ENCODE measurements around the gene HDAC6.
A peak's percentile ranks its signal among the peaks of the same experiment; 100 is the strongest.
"Not testable (repeated sequence)": the region's sequence is repeated elsewhere in the genome, so short reads cannot be mapped to it uniquely, and the experiment has no call there.

The HDAC6 gene

GRCh38 chrX:48790477-48790876 is 11.4 kb upstream of the HDAC6 start:
- DNase-seq, result no peak

- DNase-seq, result no peak
These were observed 10.6 kb upstream of the HDAC6 start for GRCh38 chrX:48791063-48791820.

- DNase-seq, result no peak
These were observed 9.6 kb upstream of the HDAC6 start for GRCh38 chrX:48792219-48792618.

GRCh38 chrX:48793935-48794334 is 7.9 kb upstream of the HDAC6 start:
- no peak for DNase-seq

GRCh38 chrX:48794340-48794910 is 7.4 kb upstream of the HDAC6 start:
- no peak for DNase-seq

- no peak for DNase-seq
These were observed 6.9 kb upstream of the HDAC6 start for GRCh38 chrX:48794911-48795515.

GRCh38 chrX:48798318-48798717 is 3.5 kb upstream of the HDAC6 start:
- DNase-seq, result no peak

- no peak for DNase-seq
These were observed 1.1 kb upstream of the HDAC6 start for GRCh38 chrX:48800574-48801279.

- peak; percentile 50 for DNase-seq
These were observed 430 bp downstream of the HDAC6 start for GRCh38 chrX:48802089-48802904.

GRCh38 chrX:48802905-48803200 is 986 bp downstream of the HDAC6 start:
- no peak for DNase-seq

- DNase-seq, result no peak
These were observed 4.2 kb downstream of the HDAC6 start for GRCh38 chrX:48806081-48806480.

GRCh38 chrX:48813644-48814043 is 11.8 kb downstream of the HDAC6 start:
- no peak for DNase-seq

- DNase-seq, result no peak
These were observed 12.9 kb downstream of the HDAC6 start for GRCh38 chrX:48814722-48815121.

GRCh38 chrX:48815266-48815665 is 13.4 kb downstream of the HDAC6 start:
- no peak for DNase-seq

GRCh38 chrX:48816014-48816810 is 14.3 kb downstream of the HDAC6 start:
- DNase-seq, result no peak

- no peak for DNase-seq
These were observed 16.2 kb downstream of the HDAC6 start for GRCh38 chrX:48818098-48818497.

GRCh38 chrX:48818866-48819265 is 17.0 kb downstream of the HDAC6 start:
- no peak for DNase-seq

GRCh38 chrX:48819394-48819793 is 17.5 kb downstream of the HDAC6 start:
- not testable (repeated sequence) for DNase-seq

GRCh38 chrX:48823053-48823452 is 21.2 kb downstream of the HDAC6 start:
- DNase-seq, result no peak

GRCh38 chrX:48824066-48824465 is 22.2 kb downstream of the HDAC6 start:
- no peak for DNase-seq

- DNase-seq, result no peak
These were observed 24.4 kb downstream of the HDAC6 start, which contains the start of gene ERAS for GRCh38 chrX:48826135-48826875. TSS of gene ERAS (plus strand) at chrX:48826513. CDS start at chrX:48829124, 2,611 bp downstream.

All from NCI-H2171 (cell line).